K562 (cell line): ENCODE data around the gene LRRC75A. TPM values are rescaled to one million over a fixed set of nuclear protein-coding genes. Genes with fewer than 3 reads are reported as not detected.

Experiments
- ATAC-seq: fragments of 200-7000 bp; cut with Tn5 transposase; 3 replicates; pipeline ENCODE4 v1.9.1; 2020; ENCODE audit warnings: moderate library complexity
- BruUV-seq: library from RNA; stranded (reverse); fragments of 400-500 nt; replicated peaks from 2 replicates; lab custom pipeline; 2021; lab: Mats Ljungman, UMichigan
- CTCF ChIA-PET: fragments of 300-600 bp; formaldehyde crosslinking; extraction: SDS; loops from one replicate; lab custom pipeline; 2021; ENCODE audit warnings: low intra/inter-chr PET ratio; lab: Yijun Ruan, JAX
- POLR2A ChIA-PET: fragments of 300-600, 350-650 bp; sonication (Branson Sonifier 250); formaldehyde crosslinking; extraction: SDS; loops from one replicate; lab custom pipeline; 2021; ENCODE audit warnings: antibody characterized with exemption, inconsistent platforms; lab: Yijun Ruan, JAX
- DNase-seq, 4 experiments: peaks; one replicate each; pipeline versions ENCODE4 v3.0.0 to v3.0.0-alpha.2; 2011 to 2018; ENCODE audit warnings: low spot score in 3 of 4, mixed read lengths in 3 of 4; ENCODE audit errors: extremely low read depth in 1 of 4
- FAIRE-seq: peaks from 2 replicates; lab custom pipeline; 2011; peaks lifted over from hg19 to GRCh38; lab: Jason Lieb, UNC
- H2AFZ ChIP-seq: 2 replicates; pipeline ENCODE4 v1.6.0; 2011; ENCODE audit warnings: low read depth, low read length, control low read depth, inconsistent platforms
- H3K27ac ChIP-seq: fragments of 200-600 bp; 3 replicates; pipeline ENCODE4 v1.8.0; 2011; ENCODE audit warnings: low read depth, mild to moderate bottlenecking, control low read depth, inconsistent platforms, low read length, moderate library complexity, mixed read lengths; ENCODE audit errors: extremely low read depth
- H3K27me3 ChIP-seq, 2 experiments: fragments of 300-600 bp in 1 of 2; 2 replicates in 1 of 2; 3 replicates in 1 of 2; pipeline versions ENCODE4 v1.6.0 to v1.8.0; 2011; ENCODE audit warnings: inconsistent platforms in 2 of 2, low read length in 2 of 2, mild to moderate bottlenecking in 1 of 2, mixed read lengths in 1 of 2, moderate library complexity in 1 of 2; ENCODE audit not compliant: control insufficient read depth in 2 of 2, insufficient read depth in 2 of 2
- H3K36me3 ChIP-seq: fragments of 300-600 bp; 3 replicates; pipeline ENCODE4 v1.8.0; 2011; ENCODE audit warnings: mild to moderate bottlenecking, low read length, inconsistent platforms; ENCODE audit not compliant: control insufficient read depth, insufficient read depth
- H3K4me1 ChIP-seq, 2 experiments: fragments of 200-600 bp in 1 of 2; replicated peaks in 1 of 2; 2 replicates in 1 of 2; 3 replicates in 1 of 2; pipeline versions ENCODE4 v1.5.1 to v1.8.0; 2011; ENCODE audit warnings: inconsistent platforms in 2 of 2, low read length in 2 of 2, mild to moderate bottlenecking in 1 of 2, mixed read lengths in 1 of 2, moderate library complexity in 1 of 2; ENCODE audit not compliant: control insufficient read depth in 2 of 2, insufficient read depth in 2 of 2
- H3K4me2 ChIP-seq: 2 replicates; pipeline ENCODE4 v1.6.1; 2011; ENCODE audit warnings: low read length, control low read depth, inconsistent platforms, mixed read lengths; ENCODE audit not compliant: insufficient read depth
- H3K4me3 ChIP-seq: fragments of 200-600 bp; sonication (generic), shearing (Covaris generic); 2 replicates; pipeline ENCODE4 v1.5.1; 2016; ENCODE audit warnings: control low read depth, inconsistent platforms
- H3K79me2 ChIP-seq: fragments of 200-600 bp; 3 replicates; pipeline ENCODE4 v1.8.0; 2011; ENCODE audit warnings: low read length, inconsistent platforms; ENCODE audit not compliant: control insufficient read depth, insufficient read depth
- H3K9ac ChIP-seq, 2 experiments: 2 replicates each; pipeline versions ENCODE4 v1.6.0 to v1.6.1; 2011; ENCODE audit warnings: low read depth in 2 of 2, low read length in 2 of 2, control low read depth in 1 of 2, inconsistent platforms in 1 of 2, mild to moderate bottlenecking in 1 of 2, mixed read lengths in 1 of 2; ENCODE audit not compliant: insufficient read depth in 1 of 2
- H3K9me1 ChIP-seq: one replicate; pipeline ENCODE4 v1.6.0; 2011; ENCODE audit warnings: inconsistent platforms, mild to moderate bottlenecking, low read length, moderate library complexity; ENCODE audit not compliant: control insufficient read depth, insufficient read depth
- H3K9me3 ChIP-seq: replicated peaks from 2 replicates; pipeline ENCODE4 v1.5.1; 2011; ENCODE audit warnings: low read depth, low read length, inconsistent platforms; ENCODE audit not compliant: control insufficient read depth, insufficient read depth
- H4K20me1 ChIP-seq: replicated peaks from 2 replicates; pipeline ENCODE4 v1.6.1; 2011; ENCODE audit warnings: low read length, inconsistent platforms, mixed read lengths; ENCODE audit not compliant: control insufficient read depth, insufficient read depth
- BACH1 ChIP-seq: fragments of 200-800 bp; sonication (Bioruptor generic); IDR thresholded peaks from 2 replicates; pipeline ENCODE4 v1.6.1; 2016; ENCODE audit warnings: missing genetic modification characterization, missing compliant biosample characterization
- ETV1 ChIP-seq: fragments of 450-650 bp; conservative IDR thresholded peaks from 2 replicates; pipeline ENCODE4 v1.6.1; 2016; ENCODE audit warnings: missing genetic modification characterization, control low read depth, low read depth, missing compliant biosample characterization
- EWSR1 ChIP-seq: fragments of 450-650 bp; IDR thresholded peaks from 2 replicates; pipeline ENCODE4 v1.6.1; 2018; ENCODE audit warnings: borderline replicate concordance, mild to moderate bottlenecking, low read depth, moderate library complexity; ENCODE audit not compliant: partially characterized antibody
- GABPB2 ChIP-seq: fragments of 250-450 bp; sonication (Bioruptor Pico); conservative IDR thresholded peaks from 2 replicates; pipeline ENCODE4 v1.5.1; 2021; ENCODE audit warnings: mild to moderate bottlenecking
- KLF16 ChIP-seq: IDR thresholded peaks from 2 replicates; pipeline ENCODE4 v1.6.1; 2016; ENCODE audit warnings: antibody characterized with exemption
- MEF2A ChIP-seq: IDR thresholded peaks from 2 replicates; pipeline ENCODE4 v1.6.1; 2011; ENCODE audit warnings: low read depth, mild to moderate bottlenecking, low read length, moderate library complexity; ENCODE audit not compliant: control insufficient read depth
- NFE2L1 ChIP-seq: fragments of 450-650 bp; IDR thresholded peaks from 2 replicates; pipeline ENCODE4 v1.6.1; 2016; ENCODE audit warnings: missing genetic modification characterization, low read depth, mild to moderate bottlenecking, missing compliant biosample characterization, moderate library complexity, borderline replicate concordance
- NONO ChIP-seq, 2 experiments: fragments of 200-400 bp in 1 of 2; fragments of 450-650 bp in 1 of 2; formaldehyde crosslinking in 1 of 2; IDR thresholded peaks; 2 replicates each; pipeline ENCODE4 v1.6.1; 2017; ENCODE audit warnings: low read depth in 2 of 2, mild to moderate bottlenecking in 2 of 2, moderate library complexity in 2 of 2, low read length in 1 of 2
- NR2C2 ChIP-seq, 2 experiments: fragments of 200-800 bp in 1 of 2; sonication (Bioruptor generic) in 1 of 2; sonication (generic) in 1 of 2; formaldehyde crosslinking in 1 of 2; IDR thresholded peaks; 2 replicates each; pipeline versions ENCODE4 v1.6.1 to v1.8.0; 2016 to 2022; ENCODE audit warnings: mild to moderate bottlenecking in 1 of 2, missing compliant biosample characterization in 1 of 2, missing genetic modification characterization in 1 of 2, missing genetic modification reagents in 1 of 2
- PTBP1 ChIP-seq: fragments of 200-400 bp; formaldehyde crosslinking; IDR thresholded peaks from 2 replicates; pipeline ENCODE4 v1.6.1; 2017; ENCODE audit warnings: low read depth, low read length
- RBFOX2 ChIP-seq: fragments of 200-400 bp; formaldehyde crosslinking; IDR thresholded peaks from 2 replicates; pipeline ENCODE4 v1.6.1; 2017; ENCODE audit warnings: low read depth, mild to moderate bottlenecking, low read length, moderate library complexity
- SRSF7 ChIP-seq: fragments of 200-400 bp; formaldehyde crosslinking; optimal IDR thresholded peaks from 2 replicates; pipeline ENCODE3; 2017; ENCODE audit warnings: mild to moderate bottlenecking, low read depth, low read length
- STAT6 ChIP-seq: sonication (generic); formaldehyde crosslinking; IDR thresholded peaks from 2 replicates; pipeline ENCODE4 v1.8.1; 2023; ENCODE audit warnings: mild to moderate bottlenecking, missing genetic modification reagents
- TGIF2 ChIP-seq: sonication (generic); formaldehyde crosslinking; IDR thresholded peaks from 2 replicates; pipeline ENCODE4 v1.8.1; 2022; ENCODE audit warnings: mild to moderate bottlenecking, missing genetic modification reagents, moderate library complexity
- YBX1 ChIP-seq: fragments of 450-650 bp; IDR thresholded peaks from 2 replicates; pipeline ENCODE4 v1.7.1; 2016; ENCODE audit warnings: mild to moderate bottlenecking
- ZNF143 ChIP-seq: sonication (generic); formaldehyde crosslinking; IDR thresholded peaks from 2 replicates; pipeline ENCODE4 v1.9.0; 2022; ENCODE audit warnings: mild to moderate bottlenecking, missing genetic modification reagents
- ZNF165 ChIP-seq: fragments of 250-450 bp; sonication (Bioruptor Pico); IDR thresholded peaks from 2 replicates; pipeline ENCODE4 v1.4.0; 2020; ENCODE audit warnings: borderline replicate concordance
- WGBS: fragments of 100-300 bp; shearing (Covaris generic); methylation state at CpG from one replicate; pipeline ENCODE4 v1.1.6; 2016; ENCODE audit warnings: low coverage, mixed read lengths; ENCODE audit not compliant: insufficient coverage; ENCODE audit errors: missing lambda C conversion rate; 5-methylcytosine and 5-hydroxymethylcytosine counted together
- in situ Hi-C: fragments of 300-500 bp; cut with MboI; formaldehyde crosslinking; loops from 4 replicates; pipeline ENCODE4 v1.15.0; 2018; ENCODE audit warnings: inconsistent platforms, mixed read lengths
- intact Hi-C: fragments of 100-400 bp; cut with micrococcal nuclease; formaldehyde crosslinking; loops from 2 replicates; pipeline ENCODE4 v1.14.2; 2022
- polyA plus RNA-seq, 8 experiments: library from polyadenylated mRNA; depleted of rRNA in 4 of 8; stranded (reverse) in 5 of 8; unstranded in 3 of 8; fragments of >200 nt; fragmentation: Nextera tagmentation in 2 of 8; fragmentation: Illumina TruSeq in 1 of 8; extraction: Ambion mirVana in 2 of 8; extraction: Trizol in 1 of 8; gene quantifications; 2 replicates each; pipeline versions ENCODE4 v1.2.1 to v1.2.3, GENCODE V29; 2011 to 2014; ENCODE audit warnings: inconsistent platforms in 1 of 8, missing spikeins in 1 of 8
- total RNA-seq, 7 experiments: library from RNA; depleted of rRNA in 6 of 7; stranded (reverse); fragments of >200 nt in 6 of 7; fragmentation: Illumina TruSeq in 2 of 7; extraction: Trizol in 2 of 7; gene quantifications; 2 replicates each; pipeline versions ENCODE4 v1.2.1 to v1.2.3, GENCODE V29; 2011 to 2021; ENCODE audit warnings: low replicate concordance in 1 of 7
- TF ChIP-seq, protein P1 (sequence below): sonication (generic); formaldehyde crosslinking; IDR thresholded peaks from 2 replicates; pipeline ENCODE4 v1.8.0; 2022; ENCODE audit warnings: mild to moderate bottlenecking, missing genetic modification reagents
- TF ChIP-seq, protein P2 (sequence below): sonication (generic); formaldehyde crosslinking; IDR thresholded peaks from 2 replicates; pipeline ENCODE4 v1.9.0; 2022; ENCODE audit warnings: mild to moderate bottlenecking, missing genetic modification reagents

The LRRC75A gene
- total and polyA plus RNA-seq, 9 of the 15 experiments (the other 6 are each of a cell fraction or from before 2014, with no cell fraction given), result 0.04 to 0.34 (median 0.08) TPM; not detected in 5

GRCh38 chr17:16480995-16481394, 11.0 kb downstream of the LRRC75A start:
- no peak for DNase-seq
- no peak for TF ChIP-seq NR2C2 (CRISPR knock-in tag; IDR thresholded peaks at IDR 0.05)
- TF ChIP-seq NR2C2 (tag; IDR thresholded peaks at IDR 0.05), result no peak
- no peak for TF ChIP-seq TGIF2 (CRISPR knock-in tag)
- no peak for TF ChIP-seq GABPB2 (CRISPR knock-in tag)
- TF ChIP-seq KLF16, result no peak
- TF ChIP-seq, protein P1, sequence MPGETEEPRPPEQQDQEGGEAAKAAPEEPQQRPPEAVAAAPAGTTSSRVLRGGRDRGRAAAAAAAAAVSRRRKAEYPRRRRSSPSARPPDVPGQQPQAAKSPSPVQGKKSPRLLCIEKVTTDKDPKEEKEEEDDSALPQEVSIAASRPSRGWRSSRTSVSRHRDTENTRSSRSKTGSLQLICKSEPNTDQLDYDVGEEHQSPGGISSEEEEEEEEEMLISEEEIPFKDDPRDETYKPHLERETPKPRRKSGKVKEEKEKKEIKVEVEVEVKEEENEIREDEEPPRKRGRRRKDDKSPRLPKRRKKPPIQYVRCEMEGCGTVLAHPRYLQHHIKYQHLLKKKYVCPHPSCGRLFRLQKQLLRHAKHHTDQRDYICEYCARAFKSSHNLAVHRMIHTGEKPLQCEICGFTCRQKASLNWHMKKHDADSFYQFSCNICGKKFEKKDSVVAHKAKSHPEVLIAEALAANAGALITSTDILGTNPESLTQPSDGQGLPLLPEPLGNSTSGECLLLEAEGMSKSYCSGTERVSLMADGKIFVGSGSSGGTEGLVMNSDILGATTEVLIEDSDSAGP (CRISPR knock-in tag), result no peak
- TF ChIP-seq NONO (IDR thresholded peaks at IDR 0.05; ENCODE audit: low read depth in 2 of 2, low read length in 1 of 2), result no peak
- TF ChIP-seq PTBP1, result no peak
- TF ChIP-seq BACH1 (tag), result no peak
- no peak for TF ChIP-seq STAT6 (CRISPR knock-in tag)
- TF ChIP-seq YBX1, result no peak
- TF ChIP-seq SRSF7, result no peak
- no peak for TF ChIP-seq ZNF165 (CRISPR knock-in tag)
- no peak for TF ChIP-seq RBFOX2
- no peak for TF ChIP-seq EWSR1
- TF ChIP-seq, protein P2, sequence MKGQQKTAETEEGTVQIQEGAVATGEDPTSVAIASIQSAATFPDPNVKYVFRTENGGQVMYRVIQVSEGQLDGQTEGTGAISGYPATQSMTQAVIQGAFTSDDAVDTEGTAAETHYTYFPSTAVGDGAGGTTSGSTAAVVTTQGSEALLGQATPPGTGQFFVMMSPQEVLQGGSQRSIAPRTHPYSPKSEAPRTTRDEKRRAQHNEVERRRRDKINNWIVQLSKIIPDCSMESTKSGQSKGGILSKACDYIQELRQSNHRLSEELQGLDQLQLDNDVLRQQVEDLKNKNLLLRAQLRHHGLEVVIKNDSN (CRISPR knock-in tag), result no peak
- TF ChIP-seq ETV1 (tag), result no peak
- no peak for TF ChIP-seq NFE2L1 (tag)
- no peak for TF ChIP-seq MEF2A
- no peak for TF ChIP-seq ZNF143

More at GRCh38 chr17:16480995-16481394, 11.0 kb downstream of the LRRC75A start:
- Histone ChIP-seq H3K9ac (no peak overlapping the region), H4K20me1 (no peaks in the 10 kb centered on the region; the same call in 1 of the 2 replicates), H3K27me3 (peaks cover 0 to 9% of the 10 kb centered on the region in 2 experiments; a peak in 1 of 5 replicates), H3K9me1 (no peaks in the 10 kb centered on the region), H3K4me1 (peaks cover 2 to 7% of the 10 kb centered on the region in 2 experiments; a peak in 1 of 5 replicates), H3K4me3 (no peak overlapping the region), H3K27ac (no peak overlapping the region), H3K79me2 (no peaks in the 10 kb centered on the region), H3K4me2 (no peak overlapping the region), H2AFZ (no peak overlapping the region), H3K9me3 (no peaks in the 10 kb centered on the region), H3K36me3 (no peaks in the 10 kb centered on the region)
- intact Hi-C loops, result no loop called here
- ChIA-PET POLR2A (interaction anchor here (0.7 kb wide), 1 partner anchor 36 kb away, joined by 3 read pairs; no protein-coding TSS in a partner anchor), CTCF (no interaction called here)
- no TSS peak for BruUV-seq
- ATAC-seq (no peak), FAIRE-seq (no peak)
- WGBS, result 1% methylated on average over 6 of the region's 6 CpGs
- in situ Hi-C loops, result no loop called here
